GM10248 (cell line): Measurements from ENCODE around the gene RNLS.

Source experiments
- CTCF ChIA-PET: fragments of 300-600 bp; sonication (Branson Sonifier 250); formaldehyde crosslinking; extraction: SDS; loops from one replicate; lab custom pipeline; 2021; ENCODE audit warnings: antibody characterized with exemption; lab: Yijun Ruan, JAX
- POLR2A ChIA-PET: fragments of 350-650 bp; sonication (Branson Sonifier 250); formaldehyde crosslinking; extraction: SDS; loops from one replicate; lab custom pipeline; 2020; ENCODE audit warnings: antibody characterized with exemption; lab: Yijun Ruan, JAX
- DNase-seq: peaks from one replicate; pipeline ENCODE4 v3.0.0; 2012; ENCODE audit errors: extremely low spot score
- TF ChIP-seq, protein P1 (sequence below): IDR thresholded peaks from 2 replicates; pipeline ENCODE4 v1.5.1; 2012; ENCODE audit warnings: mild to moderate bottlenecking, low read depth; ENCODE audit errors: extremely low read depth, missing control alignments, control extremely low read depth

RNLS gene

GRCh38 chr10:88244781-88245625 is 338.1 kb downstream of the RNLS start:
- ChIA-PET CTCF (interaction anchor here (1.0 kb wide), 2 partner anchors 69 to 145 kb away, joined by 3 read pairs; no protein-coding TSS in a partner anchor), POLR2A (no interaction called here)
- TF ChIP-seq, protein P1, sequence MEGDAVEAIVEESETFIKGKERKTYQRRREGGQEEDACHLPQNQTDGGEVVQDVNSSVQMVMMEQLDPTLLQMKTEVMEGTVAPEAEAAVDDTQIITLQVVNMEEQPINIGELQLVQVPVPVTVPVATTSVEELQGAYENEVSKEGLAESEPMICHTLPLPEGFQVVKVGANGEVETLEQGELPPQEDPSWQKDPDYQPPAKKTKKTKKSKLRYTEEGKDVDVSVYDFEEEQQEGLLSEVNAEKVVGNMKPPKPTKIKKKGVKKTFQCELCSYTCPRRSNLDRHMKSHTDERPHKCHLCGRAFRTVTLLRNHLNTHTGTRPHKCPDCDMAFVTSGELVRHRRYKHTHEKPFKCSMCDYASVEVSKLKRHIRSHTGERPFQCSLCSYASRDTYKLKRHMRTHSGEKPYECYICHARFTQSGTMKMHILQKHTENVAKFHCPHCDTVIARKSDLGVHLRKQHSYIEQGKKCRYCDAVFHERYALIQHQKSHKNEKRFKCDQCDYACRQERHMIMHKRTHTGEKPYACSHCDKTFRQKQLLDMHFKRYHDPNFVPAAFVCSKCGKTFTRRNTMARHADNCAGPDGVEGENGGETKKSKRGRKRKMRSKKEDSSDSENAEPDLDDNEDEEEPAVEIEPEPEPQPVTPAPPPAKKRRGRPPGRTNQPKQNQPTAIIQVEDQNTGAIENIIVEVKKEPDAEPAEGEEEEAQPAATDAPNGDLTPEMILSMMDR, result no peak
- no peak for DNase-seq

GRCh38 chr10:88243836-88244730 is 339.0 kb downstream of the RNLS start:
- ChIA-PET CTCF (interaction anchor here (1.0 to 1.6 kb wide), 3 partner anchors 12 to 146 kb away, joined by 3 to 4 read pairs (median 3); no protein-coding TSS in a partner anchor), POLR2A (no interaction called here)
- TF ChIP-seq, protein P1, result no peak
- no peak for DNase-seq

GRCh38 chr10:88243202-88243744 is 339.8 kb downstream of the RNLS start:
- POLR2A ChIA-PET, result no interaction called here
- CTCF ChIA-PET, result interaction anchor here (1.6 kb wide), 1 partner anchor 11 kb away, joined by 4 read pairs; no protein-coding TSS in a partner anchor
- no peak for DNase-seq
- TF ChIP-seq, protein P1, result no peak

- ChIA-PET CTCF (interaction anchor here (1.3 kb wide), 1 partner anchor 23 kb away, joined by 4 read pairs; no protein-coding TSS in a partner anchor), POLR2A (no interaction called here)
- TF ChIP-seq, protein P1, result no peak
- no peak for DNase-seq
These were observed 341.6 kb downstream of the RNLS start for GRCh38 chr10:88241501-88241900.

DNA sequence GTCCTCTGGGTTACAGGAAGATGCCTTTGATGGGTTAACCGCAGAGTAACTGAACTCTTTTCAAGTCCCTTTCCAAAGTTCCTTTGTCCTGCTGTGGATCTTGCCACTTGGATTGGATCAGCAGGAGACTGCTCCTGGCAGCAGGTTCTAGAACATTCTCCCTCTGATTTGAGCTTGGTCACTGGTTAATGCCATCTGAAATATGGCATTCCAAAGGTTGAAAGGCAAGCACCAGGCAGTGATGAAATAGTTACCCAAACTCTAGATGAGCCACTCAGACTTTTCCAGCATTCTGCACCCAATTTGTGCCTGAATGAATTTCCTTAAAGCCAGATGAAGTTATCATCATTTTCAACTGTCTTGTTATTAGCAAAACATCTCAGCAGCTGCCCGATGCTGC is 343.9 kb downstream of the RNLS start:
- TF ChIP-seq, protein P1, result no peak
- CTCF ChIA-PET, result interaction anchor here (1.0 to 2.0 kb wide), 3 partner anchors 9 to 380 kb away, joined by 3 to 7 read pairs (median 4); no protein-coding TSS in a partner anchor
- DNase-seq, result no peak
- POLR2A ChIA-PET, result no interaction called here

DNA sequence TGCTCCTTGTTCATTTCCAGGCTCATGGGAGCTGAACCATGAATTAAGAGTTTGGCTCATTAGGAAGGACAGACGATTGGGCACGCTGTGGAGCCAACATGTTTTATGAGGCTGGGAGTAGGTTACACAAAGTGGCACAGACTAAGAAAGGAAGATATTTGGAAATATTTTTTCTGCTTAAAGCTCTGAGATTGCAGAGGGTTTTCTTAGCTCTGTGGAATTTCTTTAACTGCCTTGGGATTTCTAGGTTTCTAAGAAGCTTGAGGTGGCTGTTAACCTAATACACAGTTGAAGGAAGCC is 344.6 kb downstream of the RNLS start:
- DNase-seq, result no peak
- CTCF ChIA-PET, result interaction anchor here (1.0 to 2.0 kb wide), 3 partner anchors 9 to 380 kb away, joined by 3 to 7 read pairs (median 4); no protein-coding TSS in a partner anchor
- POLR2A ChIA-PET, result no interaction called here
- TF ChIP-seq, protein P1, result no peak
